SU-DHL-6 (cell line): ENCODE data around the gene SPAG9.
A peak's percentile ranks its signal among the peaks of the same experiment; 100 is the strongest.

Experiments used
- H2AFZ ChIP-seq: fragments of 200-600 bp; sonication (generic); 2 replicates; pipeline ENCODE4 v1.6.1; 2014; ENCODE audit warnings: low read depth, mild to moderate bottlenecking, moderate library complexity, mixed read lengths, antibody characterized with exemption, low read length; ENCODE audit not compliant: severe bottlenecking
- H3F3A ChIP-seq: fragments of 200-600 bp; shearing (Covaris generic); 2 replicates; pipeline ENCODE4 v1.6.0; 2016; ENCODE audit warnings: antibody characterized with exemption, mild to moderate bottlenecking; ENCODE audit not compliant: insufficient read depth
- H3K27ac ChIP-seq: fragments of 200-600 bp; sonication (generic); 2 replicates; pipeline ENCODE4 v1.5.1; 2016; ENCODE audit warnings: low read depth, mild to moderate bottlenecking, low read length, moderate library complexity, mixed read lengths
- H3K27me3 ChIP-seq: fragments of 200-600 bp; sonication (generic), shearing (Covaris generic); 2 replicates; pipeline ENCODE4 v1.6.0; 2014; ENCODE audit warnings: mild to moderate bottlenecking, low read length
- H3K36me3 ChIP-seq: fragments of 200-600 bp; sonication (generic); 2 replicates; pipeline ENCODE4 v1.6.1; 2014; ENCODE audit warnings: mild to moderate bottlenecking, low read length, mixed read lengths
- H3K4me2 ChIP-seq: fragments of 300-600, 200-600 bp; shearing (Covaris generic), sonication (generic); 2 replicates; pipeline ENCODE4 v1.6.0; 2014; ENCODE audit warnings: low read length, low read depth, mild to moderate bottlenecking; ENCODE audit not compliant: poor library complexity, severe bottlenecking
- H3K4me3 ChIP-seq: fragments of 200-600 bp; sonication (generic); 2 replicates; pipeline ENCODE4 v1.5.1; 2014; ENCODE audit warnings: antibody characterized with exemption, low read length, mild to moderate bottlenecking, mixed read lengths; ENCODE audit not compliant: insufficient read depth, poor library complexity, severe bottlenecking
- H3K79me2 ChIP-seq: fragments of 200-600 bp; sonication (generic); 2 replicates; pipeline ENCODE4 v1.6.1; 2014; ENCODE audit warnings: mild to moderate bottlenecking, low read length, moderate library complexity; ENCODE audit not compliant: insufficient read depth
- H3K9ac ChIP-seq: fragments of 200-600 bp; sonication (generic); 2 replicates; pipeline ENCODE4 v1.7.0; 2014; ENCODE audit warnings: mild to moderate bottlenecking, low read length
- H3K9me2 ChIP-seq: fragments of 200-600 bp; sonication (generic); replicated peaks from 2 replicates; pipeline ENCODE4 v1.6.1; 2014; ENCODE audit warnings: low read length; ENCODE audit not compliant: insufficient read depth
- H3K9me3 ChIP-seq: fragments of 200-600 bp; sonication (generic); 2 replicates; pipeline ENCODE4 v1.6.1; 2014; ENCODE audit warnings: low read length, mixed read lengths; ENCODE audit not compliant: insufficient read depth
- H4K20me1 ChIP-seq: fragments of 200-600 bp; sonication (generic); 2 replicates; pipeline ENCODE4 v1.6.1; 2014; ENCODE audit warnings: low read depth, mild to moderate bottlenecking, antibody characterized with exemption, low read length, moderate library complexity, mixed read lengths
- EZH2phosphoT487 ChIP-seq: fragments of 200-600 bp; sonication (generic), shearing (Covaris generic); conservative IDR thresholded peaks from 2 replicates; pipeline ENCODE4 v1.6.1; 2018; ENCODE audit warnings: mild to moderate bottlenecking, antibody characterized with exemption, low read length, moderate library complexity, mixed read lengths
- TF ChIP-seq, protein P1 (sequence below): fragments of 200-600 bp; sonication (generic); IDR thresholded peaks from one replicate; pipeline ENCODE4 v1.5.1; 2017; ENCODE audit warnings: antibody characterized with exemption, mild to moderate bottlenecking, low read length, moderate library complexity; ENCODE audit not compliant: insufficient read depth, poor library complexity, severe bottlenecking

The SPAG9 gene

DNA sequence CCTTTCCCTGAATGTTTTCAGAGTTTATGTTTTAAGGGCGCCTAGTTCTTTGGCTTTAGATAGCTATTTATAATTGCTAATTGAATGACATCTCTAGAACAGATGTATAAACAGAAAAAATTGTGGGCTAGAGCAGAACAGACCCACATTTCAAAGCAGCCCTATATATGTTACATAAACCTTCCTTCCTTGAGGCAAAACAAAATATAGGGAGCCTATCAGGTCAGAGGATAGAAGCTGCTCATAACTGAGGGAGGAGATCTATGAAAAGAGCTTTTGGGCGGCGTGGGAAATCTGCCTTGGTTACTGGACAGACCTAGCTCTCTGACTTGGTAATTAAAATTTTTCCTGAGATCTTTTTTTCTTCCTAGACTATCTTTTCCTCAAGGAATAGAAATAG is 68.4 kb downstream of the SPAG9 start:
- no peak overlapping the region for H2AFZ ChIP-seq
- H3K36me3 ChIP-seq: 0 out of 2 replicates have a peak, but pooled peaks cover 6% of the 10 kb centered on the region
- TF ChIP-seq, protein P1, sequence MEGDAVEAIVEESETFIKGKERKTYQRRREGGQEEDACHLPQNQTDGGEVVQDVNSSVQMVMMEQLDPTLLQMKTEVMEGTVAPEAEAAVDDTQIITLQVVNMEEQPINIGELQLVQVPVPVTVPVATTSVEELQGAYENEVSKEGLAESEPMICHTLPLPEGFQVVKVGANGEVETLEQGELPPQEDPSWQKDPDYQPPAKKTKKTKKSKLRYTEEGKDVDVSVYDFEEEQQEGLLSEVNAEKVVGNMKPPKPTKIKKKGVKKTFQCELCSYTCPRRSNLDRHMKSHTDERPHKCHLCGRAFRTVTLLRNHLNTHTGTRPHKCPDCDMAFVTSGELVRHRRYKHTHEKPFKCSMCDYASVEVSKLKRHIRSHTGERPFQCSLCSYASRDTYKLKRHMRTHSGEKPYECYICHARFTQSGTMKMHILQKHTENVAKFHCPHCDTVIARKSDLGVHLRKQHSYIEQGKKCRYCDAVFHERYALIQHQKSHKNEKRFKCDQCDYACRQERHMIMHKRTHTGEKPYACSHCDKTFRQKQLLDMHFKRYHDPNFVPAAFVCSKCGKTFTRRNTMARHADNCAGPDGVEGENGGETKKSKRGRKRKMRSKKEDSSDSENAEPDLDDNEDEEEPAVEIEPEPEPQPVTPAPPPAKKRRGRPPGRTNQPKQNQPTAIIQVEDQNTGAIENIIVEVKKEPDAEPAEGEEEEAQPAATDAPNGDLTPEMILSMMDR: no peak
- H3K27me3 ChIP-seq: no peaks in the 10 kb centered on the region
- H3K4me2 ChIP-seq: no peak overlapping the region
- no peak overlapping the region for H3K27ac ChIP-seq
- H3K79me2 ChIP-seq: peaks cover 4% of the 10 kb centered on the region; the same call in 1 of the 2 replicates
- H3K9ac ChIP-seq: no peak overlapping the region
- H3K4me3 ChIP-seq: no peak overlapping the region
- H4K20me1 ChIP-seq: 0 out of 2 replicates have a peak, but pooled peaks cover 5% of the 10 kb centered on the region
- no peaks in the 10 kb centered on the region for H3K9me2 ChIP-seq
- H3K9me3 ChIP-seq: no peaks in the 10 kb centered on the region
- H3F3A ChIP-seq: peaks cover 10% of the 10 kb centered on the region

DNA sequence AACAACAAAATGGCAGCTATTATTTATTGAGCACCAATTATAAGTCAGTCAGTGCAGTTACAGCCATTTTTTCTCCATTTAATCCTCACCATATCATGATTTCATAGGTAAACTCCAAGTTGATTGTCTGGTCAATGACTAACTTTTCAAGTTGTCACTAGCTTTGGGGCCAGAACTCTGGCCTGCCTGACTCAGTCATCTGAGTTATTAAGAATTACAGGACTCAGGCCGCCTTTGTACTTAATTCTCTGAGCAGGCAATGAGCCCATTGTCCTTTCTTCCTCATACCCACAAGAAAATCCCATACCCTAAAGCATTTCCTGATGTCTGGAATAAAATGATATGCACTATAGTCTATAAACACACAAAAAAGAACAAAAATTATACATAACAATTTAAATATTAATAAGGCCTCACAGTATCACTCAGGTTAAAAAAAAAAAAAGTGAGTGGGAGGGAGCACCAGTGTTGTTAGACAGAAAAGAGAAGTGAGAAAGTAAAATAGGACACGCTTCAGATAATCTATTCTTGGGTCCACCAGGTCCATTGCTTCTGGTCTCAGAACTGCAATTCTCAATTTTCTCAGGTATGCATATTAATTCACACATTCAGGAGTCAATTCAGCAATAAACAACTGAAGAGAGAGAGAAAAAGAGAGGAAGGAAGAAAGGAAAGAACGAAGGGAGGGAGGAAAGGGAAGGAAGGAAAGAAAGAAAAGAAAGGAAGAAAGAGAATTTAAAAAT is 70.2 kb downstream of the SPAG9 start:
- Histone ChIP-seq H3K9ac (no peak overlapping the region), H4K20me1 (0 out of 2 replicates have a peak, but pooled peaks cover 5% of the 10 kb centered on the region), H3K27me3 (no peaks in the 10 kb centered on the region), H3K9me3 (no peaks in the 10 kb centered on the region), H3K27ac (peak overlapping the region; percentile 50; the same call in 1 of the 2 replicates), H2AFZ (no peak overlapping the region), H3K79me2 (0 out of 2 replicates have a peak, but pooled peaks cover 4% of the 10 kb centered on the region), H3F3A (peaks cover 5% of the 10 kb centered on the region; the same call in 1 of the 2 replicates), H3K4me2 (no peak overlapping the region), H3K4me3 (no peak overlapping the region), H3K36me3 (0 out of 2 replicates have a peak, but pooled peaks cover 8% of the 10 kb centered on the region), H3K9me2 (no peaks in the 10 kb centered on the region)
- TF ChIP-seq EZH2phosphoT487: no peak
- TF ChIP-seq, protein P1: no peak

DNA sequence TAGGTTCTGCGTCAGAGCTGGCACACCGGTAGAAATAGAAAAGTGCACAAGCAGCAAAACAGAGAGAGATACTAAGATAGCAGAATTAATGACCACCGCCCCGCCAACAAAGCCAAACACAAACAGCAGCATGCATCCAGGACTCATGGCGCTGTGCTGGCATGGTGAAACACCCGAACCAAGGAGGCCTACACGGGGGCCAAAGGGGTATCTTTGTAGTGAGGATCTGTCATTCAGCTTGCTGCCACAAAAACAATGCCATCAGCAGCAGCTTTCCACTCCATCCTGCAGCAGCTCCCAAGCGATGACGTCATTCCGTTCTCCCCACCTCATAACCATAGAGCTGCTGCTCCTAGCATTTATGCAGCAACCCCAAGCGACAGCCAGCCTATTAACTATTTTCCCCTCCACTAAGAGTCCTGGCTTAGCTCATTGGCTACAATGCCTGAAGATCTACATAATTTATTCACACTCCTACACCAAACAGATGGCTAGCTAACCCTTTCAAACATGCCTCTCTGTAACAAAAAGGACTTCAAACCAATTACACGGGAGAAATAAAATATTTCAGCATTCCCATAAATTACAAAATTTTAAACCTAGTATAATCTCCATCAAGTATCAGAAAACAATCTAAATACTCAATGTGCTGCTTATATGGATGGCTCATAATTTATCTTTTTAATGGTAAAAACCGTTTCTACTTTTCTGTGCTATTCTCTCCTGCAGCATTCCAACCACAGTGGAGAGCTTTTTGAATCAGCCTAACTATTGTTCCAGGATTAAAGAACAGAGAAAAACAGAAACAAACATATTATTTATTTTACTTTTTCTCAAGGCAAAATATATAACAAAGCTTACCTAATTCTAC is 73.9 kb downstream of the SPAG9 start:
- Histone ChIP-seq H4K20me1 (0 out of 2 replicates have a peak, but pooled peaks cover 5% of the 10 kb centered on the region), H3K4me3 (no peak overlapping the region), H3F3A (no peaks in the 10 kb centered on the region; the same call in 1 of the 2 replicates), H3K4me2 (no peak overlapping the region), H2AFZ (no peak overlapping the region), H3K36me3 (0 out of 2 replicates have a peak, but pooled peaks cover 5% of the 10 kb centered on the region), H3K9me2 (no peaks in the 10 kb centered on the region), H3K27ac (no peak overlapping the region), H3K9me3 (no peaks in the 10 kb centered on the region), H3K79me2 (0 out of 2 replicates have a peak, but pooled peaks cover 4% of the 10 kb centered on the region), H3K27me3 (no peaks in the 10 kb centered on the region), H3K9ac (no peak overlapping the region)
- TF ChIP-seq, protein P1: no peak
- TF ChIP-seq EZH2phosphoT487: no peak
